CD8-positive, alpha-beta memory T cell (primary cell): Measurements from ENCODE around the gene GPRASP2. TPM values are rescaled to one million over a fixed set of nuclear protein-coding genes. Genes with fewer than 3 reads are reported as not detected.

Experiments used
- CTCF ChIA-PET: fragments of 350-600 bp; sonication (Branson Sonifier 250); formaldehyde crosslinking; loops from one replicate; lab custom pipeline; 2021; ENCODE audit warnings: antibody characterized with exemption; lab: Charles Lee
- POLR2A ChIA-PET: fragments of 350-600 bp; sonication (Branson Sonifier 250); formaldehyde crosslinking; loops from one replicate; lab custom pipeline; 2021; ENCODE audit warnings: antibody characterized with exemption; lab: Charles Lee
- DNase-seq, 5 donors: peaks; one replicate each; pipeline versions ENCODE4 v3.0.0 to v3.0.0-alpha.2; 2020 to 2022; ENCODE audit warnings: mixed read lengths in 1 of 5
- H3K27ac ChIP-seq: one replicate; pipeline ENCODE4 v1.7.0; 2013; ENCODE audit warnings: low read depth, mild to moderate bottlenecking, low read length, moderate library complexity
- H3K27me3 ChIP-seq: 2 replicates; pipeline ENCODE4 v1.7.0; 2013; ENCODE audit warnings: low read length, mild to moderate bottlenecking; ENCODE audit not compliant: insufficient read depth, poor library complexity, severe bottlenecking
- H3K36me3 ChIP-seq: 2 replicates; pipeline ENCODE4 v1.7.0; 2013; ENCODE audit warnings: mild to moderate bottlenecking, low read length, moderate library complexity; ENCODE audit not compliant: insufficient read depth
- H3K4me1 ChIP-seq: 2 replicates; pipeline ENCODE4 v1.7.0; 2013; ENCODE audit warnings: mild to moderate bottlenecking, low read length, moderate library complexity; ENCODE audit not compliant: insufficient read depth
- H3K4me3 ChIP-seq: 2 replicates; pipeline ENCODE4 v1.7.0; 2013; ENCODE audit warnings: mild to moderate bottlenecking, low read length
- H3K9me3 ChIP-seq: 2 replicates; pipeline ENCODE4 v1.7.0; 2013; ENCODE audit warnings: mild to moderate bottlenecking, low read length
- H3K27ac Mint-ChIP-seq, 8 donors: one replicate each; pipeline ENCODE4 v1.8.0; 2020 to 2021; ENCODE audit warnings: mixed read lengths in 8 of 8, mild to moderate bottlenecking in 6 of 8, inconsistent platforms in 3 of 8, moderate library complexity in 3 of 8
- H3K27me3 Mint-ChIP-seq, 2 donors: one replicate each; pipeline ENCODE4 v1.8.0; 2020 to 2021; ENCODE audit warnings: mixed read lengths in 2 of 2, mild to moderate bottlenecking in 1 of 2, moderate library complexity in 1 of 2
- H3K36me3 Mint-ChIP-seq, 3 donors: one replicate each; pipeline ENCODE4 v1.8.0; 2020 to 2021; ENCODE audit warnings: mixed read lengths in 3 of 3, inconsistent platforms in 1 of 3, mild to moderate bottlenecking in 1 of 3
- H3K4me1 Mint-ChIP-seq, 3 donors: one replicate each; pipeline ENCODE4 v1.8.0; 2020 to 2021; ENCODE audit warnings: mixed read lengths in 3 of 3, inconsistent platforms in 1 of 3, mild to moderate bottlenecking in 1 of 3
- H3K4me3 Mint-ChIP-seq, 7 donors: one replicate each; pipeline ENCODE4 v1.8.0; 2020 to 2021; ENCODE audit warnings: mixed read lengths in 7 of 7, mild to moderate bottlenecking in 6 of 7, moderate library complexity in 4 of 7, inconsistent platforms in 2 of 7
- H3K9me3 Mint-ChIP-seq, 5 donors: one replicate each; pipeline ENCODE4 v1.8.0; 2020 to 2022; ENCODE audit warnings: mixed read lengths in 5 of 5, mild to moderate bottlenecking in 3 of 5, moderate library complexity in 2 of 5, inconsistent platforms in 1 of 5
- polyA plus RNA-seq: library from polyadenylated mRNA; unstranded; fragments of 300-500 nt; fragmentation: Illumina TruSeq; gene quantifications from one replicate; pipeline ENCODE4 v1.2.3, GENCODE V29; 2021
- total RNA-seq, 2 experiments: library from RNA; stranded (reverse); gene quantifications; one replicate each; pipeline ENCODE4 v1.2.3, GENCODE V29; 2021

The GPRASP2 gene
- total and polyA plus RNA-seq, 3 experiments from 2014 or later: 0.37 to 1.0 (median 0.47) TPM

- H3K27ac Mint-ChIP-seq: peak overlapping the region in 1 of 8 donors; percentile 93
These were observed 33.8 kb downstream of the GPRASP2 start for GRCh38 chrX:102745857-102746584.

DNA sequence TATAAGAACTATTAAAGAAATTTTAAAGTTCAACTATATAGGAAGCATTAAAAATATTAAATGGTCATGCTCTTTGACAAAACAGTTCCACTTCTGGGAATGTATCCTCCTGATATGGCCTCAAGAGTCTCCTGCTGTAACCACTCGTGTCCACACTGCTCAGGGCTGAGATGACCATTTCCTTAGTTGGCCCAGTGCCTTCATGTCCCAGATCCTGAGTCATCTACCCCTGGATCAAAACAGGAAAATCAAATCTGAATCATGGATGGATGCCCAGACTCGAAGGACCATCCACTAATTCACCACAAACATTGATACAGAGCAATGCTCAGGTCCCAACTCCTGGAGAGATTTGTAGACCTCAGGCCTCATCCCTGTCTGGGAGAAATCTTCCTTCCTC, 53.0 kb downstream of the GPRASP2 start:
- CTCF ChIA-PET: no interaction called here

More at GRCh38 chrX:102745857-102746584, 33.8 kb downstream of the GPRASP2 start:
- peaks cover 0 to 5% (median 0%) of the 10 kb centered on the region in 3 donors for H3K4me1 Mint-ChIP-seq
- Histone ChIP-seq H3K9me3 (no peaks in the 10 kb centered on the region), H3K4me3 (no peak overlapping the region), H3K4me1 (no peaks in the 10 kb centered on the region), H3K27ac (no peak overlapping the region), H3K36me3 (no peaks in the 10 kb centered on the region), H3K27me3 (no peaks in the 10 kb centered on the region)
- no peaks in the 10 kb centered on the region for H3K36me3 Mint-ChIP-seq
- H3K9me3 Mint-ChIP-seq: no peaks in the 10 kb centered on the region
- peak in 3 of 5 donors; percentile 5 to 43 (median 29) for DNase-seq
- ChIA-PET CTCF (no interaction called here), POLR2A (no interaction called here)
- H3K27me3 Mint-ChIP-seq: peaks cover 0 to 3% of the 10 kb centered on the region in 2 donors
- H3K4me3 Mint-ChIP-seq: peak overlapping the region; percentile 76 to 90 (median 82)

GRCh38 chrX:102765809-102766208, 53.6 kb downstream of the GPRASP2 start:
- H3K4me1 ChIP-seq: no peaks in the 10 kb centered on the region
- ChIA-PET POLR2A (no interaction called here), CTCF (no interaction called here)
- no peaks in the 10 kb centered on the region for H3K27me3 ChIP-seq
- no peaks in the 10 kb centered on the region for H3K36me3 ChIP-seq
- no peaks in the 10 kb centered on the region for H3K9me3 ChIP-seq
- DNase-seq: no peak
- H3K4me3 ChIP-seq: no peak overlapping the region
- Mint-ChIP-seq H3K4me3 (no peak overlapping the region), H3K9me3 (no peaks in the 10 kb centered on the region), H3K36me3 (peaks cover 0 to 6% (median 0%) of the 10 kb centered on the region in 3 donors), H3K4me1 (peaks cover 11 to 15% (median 15%) of the 10 kb centered on the region in 3 donors), H3K27ac (no peak overlapping the region), H3K27me3 (peaks cover 0 to 5% of the 10 kb centered on the region in 2 donors)
- no peak overlapping the region for H3K27ac ChIP-seq

More for the DNA sequence above, 53.0 kb downstream of the GPRASP2 start:
- Histone ChIP-seq H3K4me1 (no peaks in the 10 kb centered on the region), H3K27me3 (no peaks in the 10 kb centered on the region), H3K27ac (no peak overlapping the region), H3K9me3 (no peaks in the 10 kb centered on the region), H3K4me3 (no peak overlapping the region), H3K36me3 (no peaks in the 10 kb centered on the region)
- Mint-ChIP-seq H3K27ac (peak overlapping the region in 1 of 8 donors; percentile 29), H3K4me3 (no peak overlapping the region), H3K27me3 (peaks cover 0 to 5% of the 10 kb centered on the region in 2 donors), H3K4me1 (peaks cover 10 to 14% (median 11%) of the 10 kb centered on the region in 3 donors), H3K36me3 (peaks cover 0 to 6% (median 0%) of the 10 kb centered on the region in 3 donors), H3K9me3 (no peaks in the 10 kb centered on the region)
- POLR2A ChIA-PET: no interaction called here
- no peak for DNase-seq

DNA sequence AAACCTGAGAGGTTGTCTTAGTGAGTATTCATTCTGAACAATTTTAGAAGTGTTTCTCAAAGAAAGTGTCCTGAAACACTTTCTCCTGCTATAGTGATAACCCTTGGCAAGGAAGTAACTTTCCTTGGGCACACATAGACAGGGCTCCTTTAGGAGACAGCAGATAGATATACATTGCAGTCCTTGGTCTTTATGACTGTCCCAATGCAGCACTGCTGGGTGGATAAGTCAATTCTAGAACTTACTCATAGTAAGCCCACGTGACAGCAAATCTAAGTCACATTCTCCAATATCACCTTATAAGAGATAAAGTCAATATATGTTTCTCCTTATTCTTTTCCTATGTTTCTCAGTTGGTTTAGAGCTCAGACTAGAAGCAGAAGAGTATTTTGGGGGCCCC, 55.0 kb downstream of the GPRASP2 start:
- DNase-seq: no peak
- Histone ChIP-seq H3K27ac (no peak overlapping the region), H3K4me1 (no peaks in the 10 kb centered on the region), H3K4me3 (no peak overlapping the region), H3K36me3 (no peaks in the 10 kb centered on the region), H3K9me3 (no peaks in the 10 kb centered on the region), H3K27me3 (no peaks in the 10 kb centered on the region)
- POLR2A ChIA-PET: no interaction called here
- peaks cover 0 to 8% (median 0%) of the 10 kb centered on the region in 3 donors for H3K36me3 Mint-ChIP-seq
- H3K9me3 Mint-ChIP-seq: no peaks in the 10 kb centered on the region
- peaks cover 0 to 5% of the 10 kb centered on the region in 2 donors for H3K27me3 Mint-ChIP-seq
- CTCF ChIA-PET: no interaction called here
- H3K4me3 Mint-ChIP-seq: peak overlapping the region in 4 of 7 donors; percentile 8 to 80 (median 44)
- H3K27ac Mint-ChIP-seq: peak overlapping the region in 6 of 8 donors; percentile 14 to 81 (median 60)
- H3K4me1 Mint-ChIP-seq: peaks cover 15 to 25% (median 15%) of the 10 kb centered on the region in 3 donors

Other genes with a start within 250 kb of the GPRASP2 start
- not detected for gene TCP11X2, start 240.6 kb upstream of the GPRASP2 start, total RNA-seq
- gene TCP11X2, start 240.6 kb upstream of the GPRASP2 start, polyA plus RNA-seq: not detected
- gene TMSB15A, start 195.7 kb upstream of the GPRASP2 start, total RNA-seq: under 1 TPM; 0.33 to 0.49 TPM
- gene TMSB15A, start 195.7 kb upstream of the GPRASP2 start, polyA plus RNA-seq: not detected
- 1 to 10 TPM; 7.3 to 8.8 TPM for gene ARMCX5, start 112.9 kb upstream of the GPRASP2 start, total RNA-seq
- gene ARMCX5, start 112.9 kb upstream of the GPRASP2 start, polyA plus RNA-seq: 10.1 TPM
- gene GPRASP1, start 61.0 kb upstream of the GPRASP2 start, total RNA-seq: 1 to 10 TPM; 3.4 to 4.2 TPM
- 5.2 TPM for gene GPRASP1, start 61.0 kb upstream of the GPRASP2 start, polyA plus RNA-seq
- gene GPRASP3, start 8.3 kb downstream of the GPRASP2 start, total RNA-seq: 1 to 10 TPM; 1.9 to 3.0 TPM
- 1.2 TPM for gene GPRASP3, start 8.3 kb downstream of the GPRASP2 start, polyA plus RNA-seq
- under 1 TPM; 0.35 to 0.49 TPM for gene RAB40AL, start 224.8 kb downstream of the GPRASP2 start, total RNA-seq
- gene RAB40AL, start 224.8 kb downstream of the GPRASP2 start, polyA plus RNA-seq: not detected